ENCODE measurements around the gene BANP.
"Not testable (repeated sequence)": the region's sequence is repeated elsewhere in the genome, so short reads cannot be mapped to it uniquely, and the experiment has no call there.

The BANP gene

DNA sequence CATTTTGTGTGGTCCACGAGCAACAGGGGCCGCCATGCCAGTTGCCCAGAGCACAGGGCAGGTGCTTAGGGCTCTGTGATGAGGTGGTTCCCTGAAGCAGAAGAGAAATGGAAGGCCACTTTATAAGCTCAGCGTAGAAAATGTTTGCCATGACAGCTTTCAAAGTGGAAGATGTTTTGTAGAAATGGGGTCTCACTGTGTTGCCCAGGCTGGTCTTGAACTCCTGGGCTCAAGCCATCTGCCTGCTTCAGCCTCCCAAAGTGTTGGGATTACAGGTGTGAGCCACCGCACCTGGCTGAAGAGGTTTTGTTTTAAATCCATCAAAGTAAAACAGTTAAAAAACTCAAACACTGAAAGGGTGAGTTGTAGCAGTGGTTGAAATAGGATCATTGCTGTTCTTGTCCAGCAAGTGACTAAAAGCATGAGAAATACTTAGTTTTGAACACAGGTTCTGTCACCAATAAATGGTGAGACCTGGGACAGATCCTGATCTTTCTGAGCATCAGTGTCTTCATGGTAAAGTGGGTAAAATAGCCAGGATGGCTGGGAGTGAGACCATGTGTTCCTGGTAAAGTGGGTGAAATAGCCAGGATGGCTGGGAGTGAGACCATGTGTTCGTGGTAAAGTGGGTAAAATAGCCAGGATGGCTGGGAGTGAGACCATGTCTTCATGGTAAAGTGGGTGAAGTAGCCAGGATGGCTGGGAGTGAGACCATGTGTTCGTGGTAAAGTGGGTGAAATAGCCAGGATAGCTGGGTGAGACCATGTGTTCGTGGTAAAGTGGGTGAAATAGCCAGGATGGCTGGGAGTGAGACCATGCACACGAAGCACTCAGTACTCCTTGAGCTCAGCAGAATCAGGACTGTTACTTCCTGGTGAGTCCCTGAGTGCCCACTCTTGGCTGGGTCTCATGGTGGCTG is 46.0 kb downstream of the BANP start:
- no peak for DNase-seq (ENCODE audit: low spot score)

DNA sequence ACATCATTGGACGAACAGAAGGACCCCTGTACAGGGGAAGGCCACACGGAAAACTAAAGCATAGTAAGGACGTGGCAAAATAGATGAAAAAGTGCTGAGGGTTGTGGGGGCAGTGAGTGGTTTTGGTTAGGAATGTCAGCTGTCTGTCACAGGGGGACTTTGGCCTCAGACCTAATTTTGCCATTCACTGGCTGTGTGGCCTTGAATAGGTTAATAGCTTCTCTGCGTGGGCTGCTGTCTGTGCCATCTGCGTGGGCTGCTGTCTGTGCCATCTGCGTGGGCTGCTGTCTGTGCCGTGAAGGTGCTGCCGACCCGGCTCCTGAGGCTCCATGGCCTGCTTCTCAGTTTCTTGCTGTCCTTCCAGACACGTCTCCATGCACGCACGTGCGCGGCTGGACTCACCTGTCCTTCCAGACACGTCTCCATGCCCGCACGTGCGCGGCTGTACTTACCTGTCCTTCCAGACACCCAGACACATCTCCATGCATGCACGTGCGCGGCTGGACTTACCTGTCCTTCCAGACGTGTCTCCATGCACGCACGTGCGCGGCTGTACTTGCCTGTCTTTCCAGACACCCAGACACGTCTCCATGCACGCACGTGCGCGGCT is 47.1 kb downstream of the BANP start:
- DNase-seq (ENCODE audit: low spot score): not testable (repeated sequence)

DNA sequence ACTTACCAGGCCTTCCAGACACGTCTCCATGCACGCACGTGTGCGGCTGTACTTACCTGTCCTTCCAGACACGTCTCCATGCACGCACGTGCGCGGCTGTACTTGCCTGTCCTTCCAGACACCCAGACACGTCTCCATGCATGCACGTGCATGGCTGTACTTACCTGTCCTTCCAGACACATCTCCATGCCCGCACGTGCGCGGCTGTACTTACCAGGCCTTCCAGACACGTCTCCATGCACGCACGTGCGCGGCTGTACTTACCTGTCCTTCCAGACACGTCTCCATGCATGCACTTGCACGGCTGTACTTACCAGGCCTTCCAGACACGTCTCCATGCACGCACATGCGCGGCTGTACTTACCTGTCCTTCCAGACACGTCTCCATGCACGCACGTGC is 47.8 kb downstream of the BANP start:
- DNase-seq (ENCODE audit: low spot score): not testable (repeated sequence)

DNA sequence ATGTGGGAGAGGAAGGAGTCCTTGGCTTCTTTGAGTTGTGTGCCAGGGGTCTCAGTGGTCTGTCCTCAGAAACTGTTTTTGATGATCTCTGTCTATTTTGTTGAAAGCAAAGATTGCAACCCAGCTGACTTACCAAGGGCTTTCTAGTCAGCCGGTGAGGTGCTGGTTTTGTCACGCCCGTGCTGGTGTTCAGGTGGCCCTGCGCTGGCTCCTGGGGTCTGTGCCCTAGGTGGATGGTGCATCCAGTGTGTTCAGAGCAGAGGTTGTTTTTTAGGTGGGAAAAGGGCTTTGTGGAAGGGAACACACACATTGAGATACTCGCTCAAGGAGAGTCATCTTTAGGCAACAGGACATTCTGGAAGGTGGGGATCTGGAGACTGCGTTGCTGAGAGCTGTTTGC is 51.0 kb downstream of the BANP start:
- DNase-seq (ENCODE audit: low spot score): no peak

DNA sequence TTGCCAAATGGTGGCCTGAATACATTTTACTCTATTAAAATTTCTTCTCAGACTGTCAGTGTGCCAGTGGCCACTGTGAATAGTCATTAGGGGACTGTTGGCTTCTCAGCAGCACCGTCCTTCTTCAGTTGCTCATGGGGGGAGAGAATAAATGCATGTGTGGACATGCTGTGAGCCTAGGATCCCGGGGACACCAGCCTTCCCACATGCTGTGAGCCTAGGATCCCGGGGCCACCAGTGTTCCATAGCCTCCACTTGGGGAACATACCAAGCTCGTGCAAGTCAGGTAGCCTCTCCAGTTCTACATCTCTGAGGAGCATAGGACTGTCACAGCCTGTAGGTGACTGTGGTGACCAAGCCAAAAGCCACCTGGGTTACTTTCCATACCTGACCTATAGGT is 51.5 kb downstream of the BANP start:
- no peak for DNase-seq (ENCODE audit: low spot score)

DNA sequence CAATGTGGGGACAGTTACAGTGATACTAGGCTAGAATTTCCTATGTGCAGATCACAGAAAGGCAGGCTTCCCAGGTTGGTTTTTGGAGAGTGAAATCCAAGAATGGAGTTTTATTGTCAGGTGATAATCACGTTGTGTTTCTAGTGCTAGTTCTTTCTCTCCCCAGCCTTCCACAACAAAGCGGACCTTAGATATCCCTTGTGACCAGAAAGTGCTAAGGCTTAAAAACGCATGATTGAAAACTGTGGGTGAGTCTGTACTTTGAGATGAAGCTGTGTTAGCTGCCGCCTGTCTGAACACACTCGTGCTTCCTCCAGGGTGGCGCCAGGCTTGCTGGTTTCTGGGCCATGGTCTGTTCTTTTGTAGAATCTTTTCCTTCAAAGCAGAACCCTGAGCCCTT is 52.1 kb downstream of the BANP start:
- DNase-seq (ENCODE audit: low spot score): no peak

DNA sequence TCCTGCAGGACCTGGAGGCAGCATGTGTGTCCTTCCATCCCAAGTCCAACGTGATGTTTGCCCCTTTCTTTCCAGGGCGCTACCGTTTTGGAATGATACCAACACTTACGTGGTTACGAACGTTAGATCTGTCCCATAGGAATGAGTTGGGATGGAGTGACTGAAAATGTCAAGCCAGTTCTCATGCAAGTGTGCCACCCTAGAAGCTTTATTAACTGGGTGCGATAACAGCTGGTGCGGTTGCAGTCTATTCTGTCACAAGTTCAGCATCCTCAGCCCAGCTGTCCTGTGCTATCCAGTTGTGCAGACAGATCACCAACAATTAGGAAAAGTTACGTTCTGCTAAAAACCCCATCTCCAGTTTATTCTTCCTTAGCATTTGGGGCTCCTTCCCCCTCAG is 52.5 kb downstream of the BANP start:
- DNase-seq (ENCODE audit: low spot score): no peak

DNA sequence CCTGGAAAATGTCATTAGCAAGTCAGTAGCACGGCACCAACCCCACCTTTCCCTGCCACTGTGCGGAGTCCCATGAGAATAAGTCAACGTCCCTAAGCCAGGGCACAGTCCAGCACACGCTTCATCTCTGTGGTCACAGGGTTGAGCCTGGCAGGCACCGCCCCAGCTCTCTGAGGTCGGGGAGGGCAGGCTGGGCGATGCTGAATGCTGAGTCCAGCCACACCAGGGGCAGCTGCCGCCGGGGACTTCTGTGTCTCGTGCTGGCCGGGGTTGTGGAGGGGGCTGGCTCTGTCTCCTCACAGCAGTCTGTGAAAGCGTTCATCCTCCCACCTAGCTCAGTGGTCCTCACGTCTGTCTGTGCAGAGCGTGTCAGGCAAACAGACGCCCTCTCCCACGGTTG is 53.2 kb downstream of the BANP start:
- no peak for DNase-seq (ENCODE audit: low spot score)

DNA sequence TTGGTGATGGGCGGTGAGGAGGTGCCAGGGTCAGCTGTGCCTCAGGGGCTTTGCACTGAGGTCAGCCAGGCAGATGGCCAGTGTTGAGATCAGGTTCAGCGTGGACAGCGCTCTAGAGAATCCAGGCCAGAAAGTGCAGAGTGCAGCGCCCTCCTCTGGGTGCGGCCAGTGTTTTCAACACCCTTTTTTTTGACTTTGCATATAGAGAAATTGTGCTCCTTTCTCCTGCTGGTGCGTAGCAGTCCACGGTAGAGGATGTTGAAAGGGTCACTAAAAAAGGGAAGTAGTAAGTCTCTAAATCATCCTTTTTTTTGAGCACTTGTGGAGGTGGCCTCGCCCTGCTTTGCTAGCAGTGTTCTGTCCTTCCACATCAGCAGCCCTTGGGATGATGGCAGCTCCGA is 53.9 kb downstream of the BANP start:
- no peak for DNase-seq (ENCODE audit: low spot score)

DNA sequence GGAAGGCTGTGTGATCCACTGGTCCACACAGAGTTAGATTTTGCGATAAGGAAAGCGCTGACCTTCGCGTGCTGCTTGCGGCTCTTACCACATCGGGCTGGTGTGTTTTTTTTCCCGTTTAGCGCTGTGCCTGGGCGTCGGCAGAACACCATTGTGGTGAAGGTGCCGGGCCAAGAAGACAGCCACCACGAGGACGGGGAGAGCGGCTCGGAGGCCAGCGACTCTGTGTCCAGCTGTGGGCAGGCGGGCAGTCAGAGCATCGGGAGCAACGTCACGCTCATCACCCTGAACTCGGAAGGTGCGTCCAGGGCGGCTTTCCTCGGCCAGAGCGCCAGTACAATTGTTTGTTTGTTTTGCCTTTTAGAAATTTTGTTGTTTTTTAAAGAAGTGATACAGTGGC is 54.7 kb downstream of the BANP start:
- no peak for DNase-seq (ENCODE audit: low spot score)

DNA sequence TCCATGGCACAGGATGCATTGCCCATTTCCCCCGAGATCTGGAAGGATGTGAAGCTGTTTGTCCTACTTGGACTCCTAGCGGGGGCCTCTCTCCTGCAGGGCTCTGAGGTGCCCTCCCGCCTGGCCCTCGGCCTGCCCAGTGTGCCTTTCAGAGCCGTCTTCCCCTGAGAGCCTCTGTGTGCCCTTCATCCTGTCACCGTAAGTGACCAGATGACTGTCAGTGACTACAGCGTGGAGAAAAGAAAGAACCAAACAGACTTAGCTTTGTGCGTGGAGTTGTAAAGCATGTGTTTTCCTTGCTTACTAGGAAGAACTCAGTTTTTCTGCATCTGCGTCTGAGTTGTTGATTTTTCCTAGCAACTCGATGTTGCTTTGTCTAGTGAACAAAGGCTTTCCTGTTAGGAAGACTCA is 56.1 kb downstream of the BANP start:
- no peak for DNase-seq (ENCODE audit: low spot score)

DNA sequence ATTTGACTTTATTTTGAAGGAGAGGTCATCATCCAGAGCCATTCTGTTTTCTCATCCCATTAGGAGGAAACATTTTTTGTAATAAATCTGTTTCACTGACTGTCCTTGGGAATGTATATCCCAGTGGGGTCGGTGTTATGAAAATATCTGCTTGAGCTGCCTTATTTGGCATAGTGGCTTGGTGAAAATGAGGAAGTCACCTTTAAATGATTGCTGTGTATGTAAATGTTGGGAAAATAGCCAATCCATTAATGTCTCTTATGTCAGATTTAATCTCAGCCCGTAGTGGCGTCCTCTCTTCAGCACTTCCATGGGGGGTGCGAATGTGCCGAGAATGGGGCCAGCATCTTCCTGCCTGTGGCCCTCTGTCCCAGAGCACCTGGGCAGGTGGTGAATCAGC is 57.6 kb downstream of the BANP start:
- no peak for DNase-seq (ENCODE audit: low spot score)

DNA sequence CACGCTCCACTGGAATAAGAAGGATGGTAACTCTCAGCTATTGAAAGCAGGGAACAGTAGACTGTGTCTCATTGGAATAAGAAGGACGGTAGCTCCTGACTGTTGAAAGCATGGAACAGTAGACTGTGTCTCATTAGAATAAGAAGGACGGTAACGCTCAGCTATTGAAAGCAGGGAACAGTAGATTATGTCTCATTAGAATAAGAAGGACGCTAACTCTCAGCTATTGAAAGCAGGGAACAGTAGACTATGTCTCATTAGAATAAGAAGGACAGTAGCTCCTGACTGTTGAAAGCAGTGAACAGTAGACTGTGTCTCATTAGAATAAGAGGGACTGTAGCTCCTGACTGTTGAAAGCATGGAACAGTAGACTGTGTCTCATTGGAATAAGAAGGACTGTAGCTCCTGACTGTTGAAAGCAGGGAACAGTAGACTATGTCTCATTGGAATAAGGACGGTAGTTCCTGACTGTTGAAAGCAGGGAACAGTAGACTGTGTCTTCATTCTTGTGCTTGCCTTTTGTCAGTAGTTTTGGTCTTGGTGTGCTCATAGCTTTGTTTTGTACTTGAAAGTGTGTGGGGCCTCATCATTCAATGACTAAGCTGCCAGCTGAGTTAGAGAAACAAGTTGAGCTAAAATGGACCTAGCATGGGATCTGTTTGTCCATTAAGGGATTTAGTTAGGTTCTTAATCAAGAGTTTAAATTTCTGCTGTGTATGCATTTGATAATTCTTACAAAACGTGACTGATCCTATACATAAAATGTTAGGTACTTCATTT is 58.5 kb downstream of the BANP start:
- DNase-seq (ENCODE audit: low spot score): no peak

DNA sequence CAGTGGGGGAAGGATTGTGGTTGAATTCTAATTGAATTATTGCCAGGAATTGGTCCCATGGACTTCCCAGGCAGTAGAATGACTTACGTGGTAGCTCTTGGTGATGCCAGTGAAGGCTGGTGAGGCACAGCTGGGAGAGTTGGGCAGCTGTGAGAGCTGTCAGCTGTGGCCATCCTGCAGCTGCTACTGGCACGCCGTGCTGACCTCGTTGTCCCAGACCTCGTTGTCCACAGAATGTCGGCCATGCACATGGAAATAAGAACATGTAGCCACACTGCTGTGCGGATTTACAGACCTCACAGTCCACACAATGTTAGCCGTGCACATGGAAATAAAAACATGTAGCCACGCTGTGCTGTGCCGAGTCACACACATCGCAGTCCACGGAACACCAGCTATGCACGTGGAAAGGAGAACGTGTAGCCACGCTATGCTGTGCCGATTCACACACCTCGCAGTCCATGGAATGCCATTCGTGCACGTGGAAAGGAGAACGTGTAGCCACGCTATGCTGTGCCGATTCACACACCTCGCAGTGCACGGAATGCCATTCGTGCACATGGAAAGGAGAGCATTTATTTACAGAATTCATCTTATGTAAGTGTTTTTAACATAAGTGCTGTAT is 59.2 kb downstream of the BANP start:
- no peak for DNase-seq (ENCODE audit: low spot score)

DNA sequence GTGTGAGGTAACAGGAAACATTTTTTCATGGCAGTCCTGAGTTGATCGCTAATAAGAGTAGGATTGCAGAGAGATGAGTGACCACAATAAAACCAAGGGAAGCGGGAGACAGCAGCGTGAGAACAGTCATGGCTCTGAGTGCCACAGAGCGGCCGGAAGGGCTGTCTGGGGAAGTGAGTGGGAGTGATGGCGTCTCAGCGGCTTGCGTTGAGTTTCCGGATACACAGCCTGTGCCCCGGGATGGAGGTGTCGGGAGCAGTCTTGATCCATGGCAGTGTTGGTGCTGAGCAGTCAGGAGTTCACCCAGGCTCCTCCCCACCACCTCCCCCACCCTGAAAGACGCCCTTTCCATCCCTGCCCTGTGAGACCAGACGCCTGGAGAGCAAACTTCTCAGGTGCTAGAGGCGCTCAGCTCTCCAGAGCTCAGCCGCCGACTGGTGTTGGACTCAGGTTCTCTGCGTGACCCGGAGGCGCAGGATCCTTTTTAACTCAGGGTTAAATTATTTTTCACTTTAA is 59.8 kb downstream of the BANP start:
- DNase-seq (ENCODE audit: low spot score): no peak

DNA sequence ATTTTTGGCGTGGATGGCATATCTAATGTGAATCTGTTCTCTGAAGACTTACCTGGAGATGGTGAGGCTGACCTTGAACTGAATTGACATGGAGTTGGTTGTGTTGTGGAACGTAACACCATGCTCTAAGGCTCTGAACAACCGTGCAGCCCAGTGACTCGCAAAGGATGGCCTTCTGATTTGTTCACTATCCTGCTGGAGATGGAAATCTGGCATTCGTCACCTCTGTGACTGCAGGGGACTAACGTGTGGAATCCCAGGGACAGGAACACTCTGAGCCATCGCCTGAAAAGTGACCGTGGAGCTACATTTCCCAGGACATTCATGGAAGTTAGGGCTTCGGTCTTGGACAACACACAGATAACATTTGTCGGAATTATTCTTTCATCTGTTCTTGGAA is 61.1 kb downstream of the BANP start:
- DNase-seq (ENCODE audit: low spot score): no peak

DNA sequence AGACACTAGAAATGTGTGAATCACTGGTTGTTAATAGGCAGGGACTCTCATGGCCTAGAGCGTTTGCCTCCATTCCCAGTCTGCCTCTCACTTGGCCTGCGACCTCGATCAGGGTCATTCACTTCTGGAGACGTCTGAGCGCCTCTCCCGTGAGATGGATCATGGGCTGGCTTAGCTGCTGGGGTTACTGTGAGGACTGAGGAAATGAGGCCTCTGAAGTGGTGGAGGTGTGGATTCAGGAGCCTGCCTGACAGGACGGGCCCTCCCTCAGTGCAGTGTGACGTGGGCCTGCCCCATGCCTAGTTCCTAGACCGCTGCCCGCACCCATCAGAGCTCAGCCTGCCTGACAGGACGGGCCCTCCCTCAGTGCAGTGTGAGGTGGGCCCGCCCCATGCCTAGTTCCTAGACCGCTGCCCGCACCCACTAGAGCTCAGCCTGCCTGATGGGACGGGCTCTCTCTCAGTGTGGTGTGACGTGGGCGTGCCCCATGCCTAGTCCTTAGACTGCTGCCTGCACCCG is 61.9 kb downstream of the BANP start:
- no peak for DNase-seq (ENCODE audit: low spot score)

DNA sequence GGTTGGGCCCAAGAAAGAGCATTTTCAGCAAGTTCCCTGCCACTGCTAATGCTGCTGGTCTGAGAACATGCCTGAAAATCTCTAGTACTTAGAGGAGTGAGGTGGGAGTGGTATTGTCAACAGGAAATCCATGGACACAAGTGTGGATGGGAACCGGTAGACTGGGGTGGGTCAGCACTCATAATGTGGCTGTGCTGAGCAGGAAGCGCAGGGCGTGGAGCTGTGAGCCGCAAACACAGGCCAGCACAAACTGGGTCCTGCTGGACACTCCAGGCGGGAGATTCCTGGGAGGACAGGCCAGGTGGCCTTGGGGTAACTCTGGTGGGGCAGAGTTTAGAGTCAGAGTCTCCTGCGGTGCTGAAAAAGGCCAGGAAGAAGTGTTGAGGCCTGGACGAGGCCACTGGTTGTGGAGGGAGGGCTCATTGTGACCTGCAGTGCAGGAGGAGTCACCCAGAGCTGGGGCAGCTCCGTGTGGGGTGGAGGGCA is 62.6 kb downstream of the BANP start:
- no peak for DNase-seq (ENCODE audit: low spot score)

DNA sequence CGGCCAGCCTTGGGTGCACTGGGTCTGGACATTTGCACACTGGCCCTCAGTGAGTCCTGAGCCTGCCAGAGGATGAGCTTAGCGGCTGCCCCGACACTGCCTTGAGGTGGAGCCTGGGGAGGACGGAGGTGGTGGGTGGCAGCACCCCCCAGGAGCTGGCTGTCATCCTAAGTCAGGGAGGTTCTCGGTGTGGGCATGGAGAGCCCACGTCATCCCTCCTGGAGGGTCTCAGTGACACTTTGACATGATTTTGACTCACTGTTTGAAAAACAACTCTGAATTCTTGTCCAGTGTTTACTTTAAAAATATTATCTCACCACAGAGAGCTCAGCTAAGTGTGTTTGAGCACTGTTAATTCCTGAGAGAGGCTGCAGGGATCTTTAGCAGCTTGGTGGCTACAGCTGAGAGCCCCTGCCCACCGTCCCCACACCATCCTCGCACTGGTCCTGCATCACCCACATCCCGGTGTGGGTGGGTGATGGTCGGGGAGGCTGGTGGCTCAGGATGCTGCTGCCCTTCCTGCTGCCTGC is 63.1 kb downstream of the BANP start:
- no peak for DNase-seq (ENCODE audit: low spot score)

DNA sequence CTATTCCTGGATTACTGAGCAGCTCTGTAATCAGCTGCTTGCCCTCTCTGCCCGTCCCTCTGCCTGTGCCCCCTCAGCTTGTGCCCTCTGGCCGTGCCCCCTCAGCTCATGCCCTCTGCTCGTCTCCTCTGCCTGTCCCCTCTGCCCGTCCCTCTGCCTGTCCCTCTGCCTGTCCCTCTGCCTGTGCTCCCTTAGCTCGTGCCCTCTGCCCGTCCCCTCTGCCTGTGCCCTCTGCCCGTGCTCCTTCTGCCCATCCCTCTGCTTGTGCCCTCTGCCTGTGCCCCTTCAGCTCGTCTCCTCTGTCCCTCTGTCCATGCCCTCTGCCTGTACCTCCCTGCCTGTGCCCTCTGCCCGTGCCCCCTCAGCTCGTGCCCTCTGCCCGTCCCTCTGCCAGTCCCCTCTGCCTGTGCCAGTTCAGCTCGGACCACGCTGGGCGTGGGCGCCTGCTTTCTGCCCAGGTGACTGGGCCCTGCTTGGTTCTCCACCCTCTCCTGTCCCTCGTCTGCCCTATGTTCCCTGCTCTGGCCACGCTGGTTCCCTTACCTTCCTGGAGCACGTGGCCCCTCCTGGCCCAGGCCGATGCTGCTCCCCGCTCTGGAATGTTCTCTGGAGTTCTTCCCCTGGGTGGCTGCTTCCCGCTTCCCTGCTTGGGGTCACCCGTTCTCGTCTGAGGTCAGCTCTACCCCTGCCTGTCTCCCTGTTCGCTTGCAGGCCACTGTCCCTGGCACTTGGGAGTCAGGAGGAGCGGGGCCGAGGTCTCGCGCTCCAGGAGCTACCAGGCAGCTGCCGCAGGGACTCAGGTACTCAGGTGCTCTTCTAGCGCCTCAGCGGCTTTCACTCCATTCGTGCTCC is 63.9 kb downstream of the BANP start:
- no peak for DNase-seq (ENCODE audit: low spot score)

DNA sequence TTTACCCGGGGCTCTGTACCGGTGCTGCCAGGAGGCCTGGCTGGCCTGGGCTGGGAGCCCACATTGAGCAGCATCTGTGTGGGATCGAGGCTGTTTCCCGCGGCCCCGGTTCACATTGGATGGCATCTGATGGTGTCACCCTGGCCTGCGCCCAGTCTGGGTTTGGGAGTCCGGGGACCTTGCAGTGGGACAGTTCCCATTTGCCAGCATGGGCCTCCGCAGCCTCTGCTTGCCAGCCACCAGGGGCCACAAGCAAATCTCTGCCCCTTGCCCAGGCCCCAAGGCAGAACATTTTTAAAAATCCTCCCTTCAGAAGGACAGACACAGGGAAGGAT is 64.5 kb downstream of the BANP start:
- DNase-seq (ENCODE audit: low spot score): no peak
